Measurements from ENCODE around the gene PLTP.
"Not testable (repeated sequence)": the region's sequence is repeated elsewhere in the genome, so short reads cannot be mapped to it uniquely, and the experiment has no call there.

The PLTP gene

DNA sequence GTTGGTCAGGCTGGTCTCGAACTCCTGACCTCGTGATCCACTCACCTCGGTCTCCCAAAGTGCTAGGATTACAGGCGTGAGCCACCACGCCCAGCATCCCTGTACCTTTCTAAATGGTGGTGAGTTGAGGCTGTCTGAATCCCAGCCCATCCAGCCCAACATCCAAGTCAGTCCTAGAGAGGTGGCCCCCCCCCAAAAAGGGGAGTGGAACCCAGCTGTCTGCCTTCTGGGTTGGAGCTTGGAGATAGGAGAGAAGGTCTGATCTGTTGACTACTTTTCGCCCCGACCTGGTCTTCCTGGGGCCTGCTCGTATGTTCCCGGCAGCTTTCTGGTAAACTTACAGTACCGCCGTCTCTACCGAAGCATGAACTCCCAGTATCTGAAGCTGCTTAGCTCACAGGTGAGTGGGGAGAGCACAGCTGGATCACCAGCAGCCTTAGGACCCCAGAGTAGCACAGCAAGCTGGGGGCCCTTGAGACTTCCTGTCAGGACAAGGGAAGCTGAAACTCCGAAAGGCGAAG is 15.3 kb downstream of the PLTP start:
- no peak for DNase-seq

DNA sequence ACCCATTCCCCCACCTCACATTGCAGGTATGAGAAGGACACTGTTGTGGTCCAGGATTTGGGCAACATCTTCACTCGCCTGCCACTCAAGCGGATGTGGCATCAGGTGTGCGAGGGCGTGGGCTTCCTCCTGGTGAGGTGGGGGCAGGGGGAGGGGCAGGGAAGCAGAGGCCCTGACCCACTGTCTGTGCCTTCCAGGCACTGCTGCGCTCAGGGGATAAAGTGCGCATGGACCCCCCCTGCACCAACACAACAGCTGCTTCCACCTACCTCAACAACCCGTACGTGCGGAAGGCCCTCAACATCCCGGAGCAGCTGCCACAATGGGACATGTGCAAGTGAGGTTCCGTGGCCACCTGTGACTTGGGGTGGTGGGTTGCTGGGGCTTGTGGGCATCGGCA is 17.2 kb downstream of the PLTP start:
- DNase-seq = no peak

DNA sequence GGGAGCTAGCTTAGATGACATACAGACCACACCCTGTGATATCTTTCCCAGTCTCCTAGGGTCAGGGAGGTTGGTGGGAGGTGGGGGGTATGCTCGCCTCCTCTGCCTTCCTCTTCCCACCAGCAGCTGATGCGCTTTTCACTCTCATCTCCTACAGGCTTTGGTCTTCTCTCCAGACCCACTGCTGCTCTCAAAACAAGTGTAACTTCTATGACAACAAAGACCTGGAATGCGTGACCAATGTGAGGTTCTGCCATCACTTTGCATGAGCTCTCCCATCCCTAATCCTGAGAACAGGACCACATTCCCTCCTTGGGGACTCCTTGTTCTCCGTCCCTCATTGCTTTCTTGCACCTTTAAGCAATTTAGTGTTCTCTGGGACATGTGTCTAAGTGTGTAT is 18.1 kb downstream of the PLTP start:
- DNase-seq = no peak

DNA sequence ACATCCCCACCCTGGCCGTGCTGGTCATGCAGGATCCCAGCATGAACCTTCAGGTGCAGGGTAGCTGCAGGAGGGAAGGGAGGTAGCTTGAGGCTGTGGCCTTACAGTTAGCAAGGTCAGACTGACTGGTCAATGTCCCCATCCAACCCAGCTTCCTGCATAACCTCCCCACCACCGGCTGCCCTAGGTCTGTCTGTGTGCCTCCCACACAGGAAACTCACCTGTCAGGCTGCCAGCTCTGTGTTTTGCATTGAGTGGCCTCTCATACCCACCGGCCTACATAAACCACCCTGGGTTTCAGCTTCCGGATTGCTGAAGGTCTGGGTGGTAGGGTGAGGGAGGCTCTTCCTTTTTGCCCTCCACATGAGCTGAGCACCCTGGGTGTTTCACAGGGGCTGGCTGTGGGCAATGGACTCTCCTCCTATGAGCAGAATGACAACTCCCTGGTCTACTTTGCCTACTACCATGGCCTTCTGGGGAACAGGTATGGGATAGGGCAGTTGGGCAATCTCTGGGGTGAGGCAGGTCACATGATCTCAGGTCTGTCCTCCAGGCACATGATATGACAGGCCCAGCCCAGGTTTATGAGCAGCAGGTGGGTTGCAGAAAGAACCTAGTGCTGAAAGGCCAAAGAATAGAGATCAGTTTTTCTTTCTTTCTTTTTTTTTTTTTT is 19.0 kb downstream of the PLTP start:
- DNase-seq = no peak

DNA sequence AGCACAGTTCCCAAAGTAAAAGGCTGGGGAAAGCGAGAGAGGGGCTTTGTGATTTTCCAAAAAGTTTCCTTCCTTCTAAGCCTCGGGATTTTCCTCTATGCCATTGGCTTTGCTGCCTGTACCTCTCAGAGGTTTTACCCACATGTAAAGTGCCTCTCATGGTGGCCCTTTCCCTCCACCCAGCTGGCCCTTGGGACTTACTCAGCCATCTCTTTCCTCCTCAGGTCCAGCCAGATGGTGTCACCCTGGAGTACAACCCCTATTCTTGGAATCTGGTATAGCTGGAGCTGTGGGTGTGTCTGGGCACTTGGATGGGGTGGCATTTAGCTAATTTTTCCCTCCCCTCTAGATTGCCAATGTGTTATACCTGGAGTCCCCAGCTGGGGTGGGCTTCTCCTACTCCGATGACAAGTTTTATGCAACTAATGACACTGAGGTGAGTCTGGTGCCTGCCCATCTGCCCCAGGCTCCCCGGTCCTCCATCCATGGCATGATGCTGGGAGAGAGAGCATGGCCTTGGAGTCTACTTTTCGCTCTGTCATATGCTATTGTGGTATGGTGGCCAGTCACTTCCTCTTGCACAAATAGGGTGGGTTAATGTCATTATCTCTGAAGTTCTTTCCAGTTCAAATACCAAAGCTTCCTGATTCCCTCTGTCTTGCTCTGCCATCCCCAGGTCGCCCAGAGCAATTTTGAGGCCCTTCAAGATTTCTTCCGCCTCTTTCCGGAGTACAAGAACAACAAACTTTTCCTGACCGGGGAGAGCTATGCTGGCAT is 19.7 kb downstream of the PLTP start:
- DNase-seq = peak; percentile 8

DNA sequence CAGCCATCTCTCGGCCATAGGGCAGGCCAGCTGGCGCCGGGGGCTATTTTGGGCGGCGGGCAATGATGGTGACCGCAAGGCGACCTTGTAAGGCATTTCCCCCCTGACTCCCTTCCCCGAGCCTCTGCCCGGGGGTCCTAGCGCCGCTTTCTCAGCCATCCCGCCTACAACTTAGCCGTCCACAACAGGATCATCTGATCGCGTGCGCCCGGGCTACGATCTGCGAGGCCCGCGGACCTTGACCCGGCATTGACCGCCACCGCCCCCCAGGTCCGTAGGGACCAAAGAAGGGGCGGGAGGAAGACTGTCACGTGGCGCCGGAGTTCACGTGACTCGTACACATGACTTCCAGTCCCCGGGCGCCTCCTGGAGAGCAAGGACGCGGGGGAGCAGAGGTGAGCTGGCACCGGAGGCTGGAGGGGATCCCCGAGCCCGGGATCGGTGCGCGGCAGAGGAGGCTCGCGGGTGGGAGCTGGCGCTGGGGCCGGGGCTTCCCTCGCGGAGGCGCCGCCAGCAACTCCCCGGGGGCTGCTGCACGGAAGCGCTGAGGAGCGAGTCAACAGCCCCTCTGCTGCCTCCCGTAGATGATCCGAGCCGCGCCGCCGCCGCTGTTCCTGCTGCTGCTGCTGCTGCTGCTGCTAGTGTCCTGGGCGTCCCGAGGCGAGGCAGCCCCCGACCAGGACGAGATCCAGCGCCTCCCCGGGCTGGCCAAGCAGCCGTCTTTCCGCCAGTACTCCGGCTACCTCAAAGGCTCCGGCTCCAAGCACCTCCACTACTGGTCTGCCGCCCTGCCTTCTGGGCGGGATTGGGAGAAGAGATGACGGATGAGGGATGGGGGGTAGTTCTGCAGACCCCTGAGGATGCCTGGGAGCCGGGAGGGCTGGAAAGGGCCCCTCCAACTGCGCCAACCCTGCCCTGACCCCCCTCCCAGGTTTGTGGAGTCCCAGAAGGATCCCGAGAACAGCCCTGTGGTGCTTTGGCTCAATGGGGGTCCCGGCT is 20.7 kb downstream of the PLTP start, which contains the start of the genes CTSA and NEURL2:
Gene CTSA (plus strand): TSS at position 351 of the 999 bp plus-strand sequence. CDS start 234 bp downstream, at position 585.
Gene NEURL2 (minus strand): TSS at position 224 of the 999 bp plus-strand sequence. CDS start 217 bp downstream, at position 7.
- DNase-seq = peak; percentile 92

DNA sequence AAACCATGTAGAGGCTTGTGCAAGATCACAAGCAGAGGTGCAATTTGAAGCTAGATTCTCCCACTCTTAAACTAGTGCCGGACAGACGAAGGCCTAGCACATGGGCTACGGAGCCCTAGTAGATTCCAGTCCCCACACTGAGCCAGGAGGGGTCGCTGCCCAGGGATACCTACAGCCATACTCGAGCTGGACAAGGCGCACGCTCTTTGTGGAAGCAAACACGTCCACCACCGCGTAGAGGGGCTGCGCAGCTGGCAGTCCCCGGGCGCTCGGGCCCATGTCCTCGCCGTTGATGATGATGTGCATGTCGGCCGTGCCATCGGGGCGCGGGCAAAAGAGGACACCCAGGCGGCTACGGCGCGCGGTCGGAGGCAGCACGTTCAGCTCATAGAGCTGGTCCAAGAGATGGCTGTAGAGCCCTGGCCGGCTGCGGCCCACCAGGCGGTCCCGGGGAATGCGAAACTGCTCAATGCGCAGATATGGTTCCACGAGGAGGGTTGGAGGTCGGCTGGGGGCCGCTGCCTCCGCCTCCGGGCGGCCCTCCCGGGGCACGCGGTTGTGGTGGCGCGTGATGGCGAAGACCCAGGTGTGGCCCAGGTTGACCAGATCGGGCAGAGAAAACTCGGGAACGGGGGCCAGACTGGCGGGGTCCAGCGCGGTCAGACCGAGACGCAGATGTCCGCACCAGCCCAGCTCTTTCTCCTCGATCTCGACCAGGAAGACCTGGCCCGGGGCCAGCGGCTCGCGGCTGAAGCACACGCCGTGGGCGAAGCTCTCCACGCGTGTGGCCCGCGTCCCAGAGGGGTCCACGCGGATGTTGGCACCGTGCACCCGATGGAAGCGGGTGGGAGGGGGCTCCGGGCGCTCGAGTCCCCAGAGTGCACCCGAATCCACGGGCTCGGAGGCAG is 21.6 kb downstream of the PLTP start:
- peak; percentile 78 for DNase-seq

DNA sequence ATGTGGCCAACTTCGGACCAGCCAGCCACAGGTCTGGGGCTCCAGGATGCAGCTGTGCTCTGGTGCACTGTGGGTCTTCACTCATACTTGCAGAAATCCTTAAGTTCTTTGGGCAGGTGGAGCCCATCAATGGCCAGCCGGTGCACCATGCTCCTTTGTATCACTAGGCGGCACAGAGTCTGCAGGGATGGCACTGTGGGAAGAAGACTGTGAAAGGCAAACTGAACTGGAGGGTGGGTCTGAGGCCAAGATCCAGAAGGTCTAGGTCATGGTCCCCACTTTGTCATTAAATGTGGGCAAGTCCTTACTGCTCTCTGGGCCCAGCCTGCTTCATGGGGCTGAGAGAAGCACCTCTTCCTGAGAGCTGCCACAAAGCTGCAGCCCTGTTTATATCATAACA is 23.3 kb downstream of the PLTP start:
- no peak for DNase-seq

DNA sequence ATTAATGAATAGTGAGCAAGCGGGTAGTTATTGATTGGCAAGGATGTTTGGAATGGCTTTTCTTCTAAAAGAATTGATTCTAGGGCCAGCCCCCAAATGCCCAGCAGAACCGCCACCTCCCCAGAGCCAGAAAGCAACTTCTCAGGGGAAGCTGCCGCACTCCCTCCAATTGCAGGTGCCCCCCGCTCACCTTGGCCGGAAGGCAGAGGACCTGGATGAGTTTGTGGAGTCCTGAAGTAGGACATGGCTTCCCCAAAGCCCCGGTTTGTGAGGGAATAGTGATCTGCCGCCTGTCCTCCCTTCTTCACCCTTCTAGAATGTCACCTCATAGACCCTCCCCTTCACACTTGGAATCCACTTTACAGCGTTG is 24.6 kb downstream of the PLTP start, which contains the start of gene SPATA25:
Gene SPATA25 (minus strand): TSS at position 277 of the 370 bp plus-strand sequence. CDS start 32 bp downstream, at position 245.
- DNase-seq = no peak

DNA sequence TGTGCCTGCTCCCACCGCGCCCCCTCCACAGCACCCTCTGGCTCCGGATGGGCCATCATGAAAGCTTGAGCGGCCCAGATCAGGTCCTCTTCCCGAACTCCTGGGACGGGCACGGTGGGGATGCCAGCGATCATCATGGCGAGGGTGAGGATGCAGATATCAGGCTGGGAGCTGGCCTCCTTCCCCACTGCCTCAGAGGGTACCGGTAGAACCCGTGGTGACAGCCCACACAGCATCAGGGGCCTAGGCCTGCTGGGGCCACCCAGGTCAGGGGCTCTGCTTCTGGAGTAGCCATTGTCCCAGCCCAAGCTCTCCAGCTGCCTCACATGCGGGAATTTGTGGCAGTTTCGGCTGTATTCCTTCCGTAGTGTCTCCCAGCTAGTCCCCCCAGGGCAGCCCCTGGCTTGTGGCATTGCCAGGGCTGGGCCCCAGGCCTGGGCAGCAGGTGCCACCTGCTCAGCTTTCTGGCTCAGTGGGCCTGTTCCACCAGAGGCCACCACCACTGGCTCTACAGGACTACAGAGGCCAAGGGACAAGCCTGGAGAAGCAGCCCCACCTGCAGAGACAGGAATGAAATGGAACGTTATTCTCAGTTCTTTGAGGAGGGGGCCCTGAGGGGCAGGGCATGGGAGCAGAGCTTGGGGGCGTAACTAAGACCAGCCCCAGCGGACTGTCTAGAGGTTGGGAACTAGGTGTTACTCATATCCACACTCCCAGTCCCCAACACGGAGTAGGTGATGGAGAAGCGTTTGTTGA is 25.2 kb downstream of the PLTP start:
- DNase-seq = no peak

DNA sequence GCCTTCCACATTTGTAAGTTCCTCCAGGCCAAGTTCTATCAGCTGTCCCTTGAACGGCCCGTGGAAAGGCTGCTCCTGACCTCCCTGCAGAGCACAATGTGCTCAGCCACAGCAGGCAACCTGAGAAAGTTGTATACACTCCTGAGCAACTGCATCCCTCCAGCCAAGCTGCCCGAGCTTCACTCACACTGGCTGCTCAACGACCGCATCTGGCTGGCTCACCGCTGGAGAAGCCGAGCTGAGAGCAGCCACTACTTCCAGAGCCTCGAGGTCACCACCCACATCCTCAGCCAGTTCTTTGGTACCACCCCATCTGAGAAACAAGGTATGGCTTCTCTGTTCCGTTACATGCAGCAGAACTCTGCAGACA is 28.9 kb downstream of the PLTP start:
- no peak for DNase-seq

DNA sequence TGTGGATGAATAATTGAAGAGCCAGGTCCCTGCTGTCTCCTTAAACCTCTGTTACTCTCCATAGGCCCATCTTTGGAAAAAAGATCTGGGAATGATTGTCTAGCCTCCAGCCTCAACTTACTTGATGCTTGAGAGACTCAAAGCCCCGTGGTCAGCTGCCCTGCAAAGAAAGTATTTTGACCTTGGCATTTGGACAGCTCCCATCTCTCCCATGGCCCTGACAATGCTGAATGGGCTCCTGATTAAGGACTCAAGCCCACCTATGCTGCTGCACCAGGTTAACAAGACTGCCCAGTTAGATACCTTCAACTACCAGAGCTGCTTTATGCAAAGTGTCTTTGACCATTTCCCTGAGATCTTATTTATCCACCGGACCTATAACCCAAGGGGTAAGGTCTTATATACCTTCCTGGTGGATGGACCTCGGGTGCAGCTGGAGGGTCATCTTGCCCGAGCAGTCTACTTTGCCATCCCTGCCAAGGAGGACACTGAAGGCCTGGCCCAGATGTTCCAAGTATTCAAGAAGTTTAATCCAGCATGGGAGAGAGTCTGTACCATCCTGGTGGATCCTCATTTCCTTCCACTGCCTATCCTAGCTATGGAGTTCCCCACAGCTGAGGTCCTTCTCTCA is 29.4 kb downstream of the PLTP start:
- no peak for DNase-seq

DNA sequence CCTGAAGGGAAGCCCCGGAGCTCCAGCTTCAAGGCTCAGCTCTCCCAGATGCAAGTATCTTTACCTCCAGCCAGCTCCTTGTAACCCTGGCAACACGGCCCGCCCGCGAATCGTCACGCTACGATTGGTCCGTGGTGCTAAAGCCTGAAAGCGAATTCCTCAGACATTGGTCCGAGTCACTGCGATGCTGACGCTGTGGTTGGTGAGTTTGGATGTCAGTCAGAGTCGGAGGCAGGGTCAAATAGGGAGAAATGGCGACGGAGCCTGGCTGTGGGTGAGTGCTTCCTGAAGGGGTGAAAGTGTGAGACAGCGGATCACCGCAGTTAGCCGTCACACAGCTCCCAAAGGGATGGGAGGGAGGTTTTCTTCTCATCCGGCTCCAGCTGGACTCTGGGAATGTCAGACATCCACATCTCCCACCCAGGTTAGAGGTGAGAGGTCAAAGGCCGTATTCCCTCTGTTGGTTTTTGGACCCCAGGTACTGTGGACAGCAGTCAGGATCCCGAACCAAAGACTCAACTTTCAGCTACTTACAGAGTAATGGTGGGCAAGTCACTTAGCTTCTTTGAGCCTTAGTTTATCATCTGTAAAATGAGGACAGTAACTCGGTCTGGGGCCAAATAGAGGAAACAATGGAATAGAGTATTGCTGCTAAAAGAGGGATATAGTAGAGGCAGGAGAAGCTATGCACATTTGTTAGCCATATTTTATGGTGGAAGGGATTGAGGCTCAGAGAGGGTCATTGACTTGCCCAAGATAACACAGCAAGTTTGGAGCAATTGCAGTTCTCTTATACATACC is 30.8 kb downstream of the PLTP start, which contains the start of gene ZSWIM1:
Gene ZSWIM1 (plus strand): TSS at position 240 of the 801 bp plus-strand sequence. CDS start 1,366 bp downstream, outside the sequence.
- DNase-seq = peak; percentile 99

DNA sequence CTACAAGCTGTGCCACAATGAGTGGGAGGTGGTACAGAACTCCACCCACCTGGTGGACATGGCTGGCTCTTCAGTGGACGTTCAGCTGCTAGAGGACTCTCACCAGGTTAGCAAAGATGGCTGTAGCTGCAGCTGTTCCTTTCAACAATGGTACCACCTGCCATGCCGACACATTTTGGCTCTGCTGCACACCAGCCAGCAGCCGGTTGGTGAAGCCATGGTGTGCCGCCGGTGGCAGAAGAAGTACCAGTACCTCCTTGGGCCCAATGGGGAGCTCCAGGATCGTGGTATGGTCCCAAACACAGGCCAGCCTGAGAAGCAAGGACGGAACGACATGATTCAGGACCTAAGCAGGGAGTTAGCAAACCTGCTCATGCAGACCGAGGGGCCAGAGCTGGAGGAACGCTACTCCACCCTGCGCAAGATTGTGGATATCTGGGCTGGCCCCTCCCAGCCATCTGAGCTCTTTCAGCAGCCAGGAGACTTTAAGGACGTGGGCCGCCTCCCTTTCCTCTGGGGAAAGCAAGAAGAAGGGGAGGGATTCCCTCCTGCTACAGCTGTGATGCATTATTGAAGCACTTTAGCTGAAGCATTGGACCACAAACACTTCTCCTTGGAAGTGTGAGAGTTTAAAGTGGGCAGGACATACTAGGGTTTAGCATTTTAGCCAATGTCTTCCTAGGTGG is 33.7 kb downstream of the PLTP start:
- no peak for DNase-seq

DNA sequence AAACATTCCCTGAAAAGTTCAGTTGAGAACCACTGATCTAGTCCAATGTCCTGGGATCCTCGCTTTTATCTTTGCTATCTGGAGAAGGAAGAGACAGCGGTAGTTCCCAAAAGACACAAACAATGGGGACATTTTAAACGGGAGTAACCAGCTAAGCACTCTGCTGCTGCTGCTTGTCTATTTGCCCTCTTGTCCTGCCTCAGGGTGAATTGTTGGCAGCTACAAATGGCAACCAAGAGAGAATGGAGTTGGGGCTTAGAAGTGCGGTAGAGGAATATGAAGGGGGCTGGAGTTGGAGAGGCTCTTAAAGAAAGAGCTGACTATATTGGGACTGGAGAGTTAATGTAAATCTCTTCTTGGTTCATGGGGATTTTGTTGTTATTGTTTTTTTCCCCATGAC is 37.4 kb downstream of the PLTP start:
- DNase-seq = no peak

DNA sequence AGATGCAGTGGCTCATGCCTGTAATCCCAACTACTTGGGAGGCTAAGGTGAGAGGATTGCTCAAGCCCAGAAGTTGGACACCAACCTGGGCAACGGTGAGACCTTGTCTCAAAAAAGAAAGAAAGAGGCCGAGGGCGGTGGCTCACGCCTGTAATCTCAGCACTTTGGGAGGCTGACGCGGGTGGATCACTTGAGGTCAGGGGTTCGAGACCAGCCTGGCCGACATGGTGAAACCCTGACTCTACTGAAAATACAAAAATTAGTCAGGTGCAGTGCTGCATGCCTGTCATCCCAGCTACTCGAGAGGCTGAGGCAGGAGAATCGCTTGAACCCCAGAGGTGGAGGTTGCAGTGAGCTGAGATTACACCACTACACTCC is 37.9 kb downstream of the PLTP start:
- DNase-seq = not testable (repeated sequence)

DNA sequence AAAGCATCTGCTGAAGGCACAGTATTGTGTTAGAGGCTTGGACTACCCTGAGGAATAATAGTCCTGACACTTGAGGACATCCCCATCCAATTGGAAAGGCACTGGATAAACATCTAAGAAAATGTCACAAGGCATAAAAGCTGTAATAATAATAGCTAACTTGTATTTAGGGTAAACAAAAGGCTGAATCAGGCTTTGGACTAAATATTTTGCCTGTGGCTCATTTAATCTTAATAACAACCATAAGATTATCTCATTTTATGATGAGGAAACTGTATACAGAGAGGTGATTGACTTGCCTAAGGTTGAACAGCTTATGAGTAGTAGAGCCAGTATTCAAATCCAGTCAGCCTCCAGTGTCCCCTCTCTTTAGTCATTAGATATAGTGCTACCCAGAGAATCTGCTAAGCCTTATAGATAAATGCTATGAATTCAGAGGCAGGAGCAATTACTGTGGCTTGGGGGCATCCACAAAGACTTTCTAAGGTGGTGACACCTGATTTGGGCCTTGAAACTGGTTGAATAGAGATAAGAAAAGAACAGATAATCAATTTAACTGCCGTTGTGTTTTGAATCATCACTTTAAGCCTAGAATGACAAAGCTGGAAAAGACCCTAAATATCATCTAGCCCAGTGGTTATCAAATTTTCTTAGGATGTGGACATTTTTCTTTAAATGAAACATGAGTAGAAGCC is 38.4 kb downstream of the PLTP start:
- no peak for DNase-seq

DNA sequence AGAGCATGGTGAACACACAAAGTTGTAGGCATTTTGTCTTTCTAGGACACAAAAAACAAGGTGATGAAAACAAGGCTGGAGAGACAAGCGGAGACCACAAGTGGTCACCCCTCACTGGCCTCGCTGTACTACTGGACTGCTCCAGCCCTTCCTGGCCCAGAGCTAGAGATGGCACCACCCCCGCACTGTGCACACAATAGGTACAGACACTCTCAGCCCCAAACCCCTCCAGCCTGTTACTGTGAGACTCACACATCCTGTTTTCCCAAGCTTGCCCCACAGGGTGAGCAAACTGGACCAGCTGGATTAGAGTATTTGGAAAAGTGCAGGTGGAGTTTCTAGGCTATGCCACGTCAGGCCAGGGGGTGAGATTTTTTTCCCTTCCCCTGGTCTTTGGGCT is 39.3 kb downstream of the PLTP start:
- no peak for DNase-seq
